Stimulated activated CD4-positive, alpha-beta T cell treated with anti-CD3 and anti-CD28 coated beads, Interleukin-15, amount 100 ng/mL, for 48 hours (primary cell): ENCODE results near the gene CCNYL1.

Experiments used
- DNase-seq, 2 donors: peaks; one replicate each; pipeline ENCODE4 v3.0.0-alpha.2; 2020; ENCODE audit warnings: low read depth in 2 of 2

CCNYL1 gene

GRCh38 chr2:207791579-207792243 lies 80.3 kb downstream of the CCNYL1 start:
- no peak for DNase-seq

- DNase-seq, result no peak
Measured at GRCh38 chr2:207792244-207792785, 80.9 kb downstream of the CCNYL1 start.

GRCh38 chr2:207796585-207797350 lies 85.3 kb downstream of the CCNYL1 start:
- DNase-seq, result no peak

GRCh38 chr2:207801259-207801658 lies 89.8 kb downstream of the CCNYL1 start:
- DNase-seq, result no peak

- DNase-seq, result no peak
Measured at GRCh38 chr2:207802650-207803049, 91.2 kb downstream of the CCNYL1 start.
